ENCODE data around the gene TBC1D17. TPM values are rescaled to one million over a fixed set of nuclear protein-coding genes. Genes with fewer than 3 reads are reported as not detected.

The TBC1D17 gene
- total and polyA plus RNA-seq, 2 of the 13 experiments (the other 11 are each of a cell fraction or from before 2014, with no cell fraction given): 9.7 to 16.9 TPM

DNA sequence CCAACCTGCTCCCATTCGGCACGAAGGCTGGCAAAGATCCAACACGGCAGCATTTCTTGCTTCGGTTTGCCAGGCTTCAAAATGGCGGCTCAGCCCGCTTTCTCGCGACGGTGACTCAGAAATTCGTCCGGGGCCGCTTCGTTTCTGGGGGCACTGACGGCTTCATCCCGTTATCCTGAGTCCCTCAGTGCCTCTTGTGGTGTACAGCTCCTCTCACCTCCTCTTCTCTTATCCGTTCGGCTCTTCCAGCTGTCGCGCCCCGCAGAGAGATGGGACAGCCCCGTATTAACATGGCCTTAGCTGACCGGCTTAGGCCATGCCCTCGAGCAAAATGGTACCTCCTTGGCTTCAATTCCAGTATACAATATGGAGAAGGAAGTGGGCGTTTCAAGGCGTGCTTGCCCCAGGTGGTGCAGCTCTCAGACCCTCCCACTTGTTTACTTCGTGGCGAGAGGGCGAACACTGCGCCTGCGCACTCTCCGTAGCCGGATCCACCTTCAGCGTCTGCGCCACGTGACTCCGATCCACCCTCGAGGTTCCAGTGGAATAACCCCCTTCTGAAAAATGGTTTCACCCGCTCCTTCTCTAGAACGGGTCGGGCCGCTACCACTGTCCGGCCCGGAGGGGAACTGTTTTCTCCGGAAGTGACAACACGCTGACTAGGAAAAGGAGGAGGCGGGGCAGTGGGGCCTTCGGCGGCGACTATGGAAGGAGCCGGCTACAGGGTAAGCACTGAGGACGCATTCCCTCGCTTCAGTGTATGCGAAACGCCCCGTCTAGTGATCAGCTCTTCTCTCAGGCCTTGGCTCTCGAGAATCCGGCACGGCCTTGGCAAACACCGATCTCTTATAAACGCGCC lies at the start of gene TBC1D17, which contains the start of gene AKT1S1 (continued):
- TF ChIP-seq, protein P1, sequence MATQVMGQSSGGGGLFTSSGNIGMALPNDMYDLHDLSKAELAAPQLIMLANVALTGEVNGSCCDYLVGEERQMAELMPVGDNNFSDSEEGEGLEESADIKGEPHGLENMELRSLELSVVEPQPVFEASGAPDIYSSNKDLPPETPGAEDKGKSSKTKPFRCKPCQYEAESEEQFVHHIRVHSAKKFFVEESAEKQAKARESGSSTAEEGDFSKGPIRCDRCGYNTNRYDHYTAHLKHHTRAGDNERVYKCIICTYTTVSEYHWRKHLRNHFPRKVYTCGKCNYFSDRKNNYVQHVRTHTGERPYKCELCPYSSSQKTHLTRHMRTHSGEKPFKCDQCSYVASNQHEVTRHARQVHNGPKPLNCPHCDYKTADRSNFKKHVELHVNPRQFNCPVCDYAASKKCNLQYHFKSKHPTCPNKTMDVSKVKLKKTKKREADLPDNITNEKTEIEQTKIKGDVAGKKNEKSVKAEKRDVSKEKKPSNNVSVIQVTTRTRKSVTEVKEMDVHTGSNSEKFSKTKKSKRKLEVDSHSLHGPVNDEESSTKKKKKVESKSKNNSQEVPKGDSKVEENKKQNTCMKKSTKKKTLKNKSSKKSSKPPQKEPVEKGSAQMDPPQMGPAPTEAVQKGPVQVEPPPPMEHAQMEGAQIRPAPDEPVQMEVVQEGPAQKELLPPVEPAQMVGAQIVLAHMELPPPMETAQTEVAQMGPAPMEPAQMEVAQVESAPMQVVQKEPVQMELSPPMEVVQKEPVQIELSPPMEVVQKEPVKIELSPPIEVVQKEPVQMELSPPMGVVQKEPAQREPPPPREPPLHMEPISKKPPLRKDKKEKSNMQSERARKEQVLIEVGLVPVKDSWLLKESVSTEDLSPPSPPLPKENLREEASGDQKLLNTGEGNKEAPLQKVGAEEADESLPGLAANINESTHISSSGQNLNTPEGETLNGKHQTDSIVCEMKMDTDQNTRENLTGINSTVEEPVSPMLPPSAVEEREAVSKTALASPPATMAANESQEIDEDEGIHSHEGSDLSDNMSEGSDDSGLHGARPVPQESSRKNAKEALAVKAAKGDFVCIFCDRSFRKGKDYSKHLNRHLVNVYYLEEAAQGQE (IDR thresholded peaks at IDR 0.05; ENCODE audit: borderline replicate concordance in 1 of 2, low read depth in 1 of 2, low read length in 2 of 2): 0 out of 4 replicates have a peak, but pooled peaks of 1 of the 2 experiments have one; percentile 9
- TF ChIP-seq TCF7L2 (IDR thresholded peaks at IDR 0.05; ENCODE audit: low read depth, low read length) (no peak), THAP11 (CRISPR knock-in tag; IDR thresholded peaks at IDR 0.05) (peak; percentile 88), FLYWCH1 (CRISPR knock-in tag; IDR thresholded peaks at IDR 0.05) (no peak), SMARCC2 (IDR thresholded peaks at IDR 0.05) (no peak), ZKSCAN8 (CRISPR knock-in tag; IDR thresholded peaks at IDR 0.05; ENCODE audit: borderline replicate concordance) (peak; percentile 52; the same call in 1 of the 2 replicates), ZNF207 (IDR thresholded peaks at IDR 0.05; ENCODE audit: borderline replicate concordance) (no peak), SMC3 (IDR thresholded peaks at IDR 0.05; ENCODE audit: low read length) (no peak), HNRNPLL (IDR thresholded peaks at IDR 0.05; ENCODE audit: low read depth, low read length, poor library complexity, severe bottlenecking) (peak; percentile 87), NFE2L1 (CRISPR knock-in tag; IDR thresholded peaks at IDR 0.05; ENCODE audit: borderline replicate concordance) (no peak), ERF (CRISPR knock-in tag; IDR thresholded peaks at IDR 0.05) (no peak), SP4 (CRISPR knock-in tag; IDR thresholded peaks at IDR 0.05) (peak; percentile 83), HOXA5 (CRISPR knock-in tag; IDR thresholded peaks at IDR 0.05) (no peak)
- TF ChIP-seq, protein P2, sequence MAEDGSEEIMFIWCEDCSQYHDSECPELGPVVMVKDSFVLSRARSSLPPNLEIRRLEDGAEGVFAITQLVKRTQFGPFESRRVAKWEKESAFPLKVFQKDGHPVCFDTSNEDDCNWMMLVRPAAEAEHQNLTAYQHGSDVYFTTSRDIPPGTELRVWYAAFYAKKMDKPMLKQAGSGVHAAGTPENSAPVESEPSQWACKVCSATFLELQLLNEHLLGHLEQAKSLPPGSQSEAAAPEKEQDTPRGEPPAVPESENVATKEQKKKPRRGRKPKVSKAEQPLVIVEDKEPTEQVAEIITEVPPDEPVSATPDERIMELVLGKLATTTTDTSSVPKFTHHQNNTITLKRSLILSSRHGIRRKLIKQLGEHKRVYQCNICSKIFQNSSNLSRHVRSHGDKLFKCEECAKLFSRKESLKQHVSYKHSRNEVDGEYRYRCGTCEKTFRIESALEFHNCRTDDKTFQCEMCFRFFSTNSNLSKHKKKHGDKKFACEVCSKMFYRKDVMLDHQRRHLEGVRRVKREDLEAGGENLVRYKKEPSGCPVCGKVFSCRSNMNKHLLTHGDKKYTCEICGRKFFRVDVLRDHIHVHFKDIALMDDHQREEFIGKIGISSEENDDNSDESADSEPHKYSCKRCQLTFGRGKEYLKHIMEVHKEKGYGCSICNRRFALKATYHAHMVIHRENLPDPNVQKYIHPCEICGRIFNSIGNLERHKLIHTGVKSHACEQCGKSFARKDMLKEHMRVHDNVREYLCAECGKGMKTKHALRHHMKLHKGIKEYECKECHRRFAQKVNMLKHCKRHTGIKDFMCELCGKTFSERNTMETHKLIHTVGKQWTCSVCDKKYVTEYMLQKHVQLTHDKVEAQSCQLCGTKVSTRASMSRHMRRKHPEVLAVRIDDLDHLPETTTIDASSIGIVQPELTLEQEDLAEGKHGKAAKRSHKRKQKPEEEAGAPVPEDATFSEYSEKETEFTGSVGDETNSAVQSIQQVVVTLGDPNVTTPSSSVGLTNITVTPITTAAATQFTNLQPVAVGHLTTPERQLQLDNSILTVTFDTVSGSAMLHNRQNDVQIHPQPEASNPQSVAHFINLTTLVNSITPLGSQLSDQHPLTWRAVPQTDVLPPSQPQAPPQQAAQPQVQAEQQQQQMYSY (CRISPR knock-in tag; IDR thresholded peaks at IDR 0.05): no peak
- TF ChIP-seq, protein P3, sequence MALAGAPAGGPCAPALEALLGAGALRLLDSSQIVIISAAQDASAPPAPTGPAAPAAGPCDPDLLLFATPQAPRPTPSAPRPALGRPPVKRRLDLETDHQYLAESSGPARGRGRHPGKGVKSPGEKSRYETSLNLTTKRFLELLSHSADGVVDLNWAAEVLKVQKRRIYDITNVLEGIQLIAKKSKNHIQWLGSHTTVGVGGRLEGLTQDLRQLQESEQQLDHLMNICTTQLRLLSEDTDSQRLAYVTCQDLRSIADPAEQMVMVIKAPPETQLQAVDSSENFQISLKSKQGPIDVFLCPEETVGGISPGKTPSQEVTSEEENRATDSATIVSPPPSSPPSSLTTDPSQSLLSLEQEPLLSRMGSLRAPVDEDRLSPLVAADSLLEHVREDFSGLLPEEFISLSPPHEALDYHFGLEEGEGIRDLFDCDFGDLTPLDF (CRISPR knock-in tag; IDR thresholded peaks at IDR 0.05): no peak
- TF ChIP-seq, protein P4, sequence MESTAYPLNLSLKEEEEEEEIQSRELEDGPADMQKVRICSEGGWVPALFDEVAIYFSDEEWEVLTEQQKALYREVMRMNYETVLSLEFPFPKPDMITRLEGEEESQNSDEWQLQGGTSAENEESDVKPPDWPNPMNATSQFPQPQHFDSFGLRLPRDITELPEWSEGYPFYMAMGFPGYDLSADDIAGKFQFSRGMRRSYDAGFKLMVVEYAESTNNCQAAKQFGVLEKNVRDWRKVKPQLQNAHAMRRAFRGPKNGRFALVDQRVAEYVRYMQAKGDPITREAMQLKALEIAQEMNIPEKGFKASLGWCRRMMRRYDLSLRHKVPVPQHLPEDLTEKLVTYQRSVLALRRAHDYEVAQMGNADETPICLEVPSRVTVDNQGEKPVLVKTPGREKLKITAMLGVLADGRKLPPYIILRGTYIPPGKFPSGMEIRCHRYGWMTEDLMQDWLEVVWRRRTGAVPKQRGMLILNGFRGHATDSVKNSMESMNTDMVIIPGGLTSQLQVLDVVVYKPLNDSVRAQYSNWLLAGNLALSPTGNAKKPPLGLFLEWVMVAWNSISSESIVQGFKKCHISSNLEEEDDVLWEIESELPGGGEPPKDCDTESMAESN (CRISPR knock-in tag; conservative IDR thresholded peaks at IDR 0.05): peak; percentile 85; the same call in 1 of the 2 replicates
- TF ChIP-seq, protein P5, sequence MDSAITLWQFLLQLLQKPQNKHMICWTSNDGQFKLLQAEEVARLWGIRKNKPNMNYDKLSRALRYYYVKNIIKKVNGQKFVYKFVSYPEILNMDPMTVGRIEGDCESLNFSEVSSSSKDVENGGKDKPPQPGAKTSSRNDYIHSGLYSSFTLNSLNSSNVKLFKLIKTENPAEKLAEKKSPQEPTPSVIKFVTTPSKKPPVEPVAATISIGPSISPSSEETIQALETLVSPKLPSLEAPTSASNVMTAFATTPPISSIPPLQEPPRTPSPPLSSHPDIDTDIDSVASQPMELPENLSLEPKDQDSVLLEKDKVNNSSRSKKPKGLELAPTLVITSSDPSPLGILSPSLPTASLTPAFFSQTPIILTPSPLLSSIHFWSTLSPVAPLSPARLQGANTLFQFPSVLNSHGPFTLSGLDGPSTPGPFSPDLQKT (CRISPR knock-in tag; IDR thresholded peaks at IDR 0.05; ENCODE audit: borderline replicate concordance): no peak
